ENCODE measurements around the gene SOX9.
A peak's percentile ranks its signal among the peaks of the same experiment; 100 is the strongest.
"Not testable (repeated sequence)": the region's sequence is repeated elsewhere in the genome, so short reads cannot be mapped to it uniquely, and the experiment has no call there.

Gene SOX9

GRCh38 chr17:72111926-72112325 is 8.9 kb upstream of the SOX9 start:
- DNase-seq, result not testable (repeated sequence)

GRCh38 chr17:72113751-72114150 is 7.1 kb upstream of the SOX9 start:
- DNase-seq, result no peak

- DNase-seq, result no peak
These were observed 4.9 kb upstream of the SOX9 start for GRCh38 chr17:72115781-72116525.

DNA sequence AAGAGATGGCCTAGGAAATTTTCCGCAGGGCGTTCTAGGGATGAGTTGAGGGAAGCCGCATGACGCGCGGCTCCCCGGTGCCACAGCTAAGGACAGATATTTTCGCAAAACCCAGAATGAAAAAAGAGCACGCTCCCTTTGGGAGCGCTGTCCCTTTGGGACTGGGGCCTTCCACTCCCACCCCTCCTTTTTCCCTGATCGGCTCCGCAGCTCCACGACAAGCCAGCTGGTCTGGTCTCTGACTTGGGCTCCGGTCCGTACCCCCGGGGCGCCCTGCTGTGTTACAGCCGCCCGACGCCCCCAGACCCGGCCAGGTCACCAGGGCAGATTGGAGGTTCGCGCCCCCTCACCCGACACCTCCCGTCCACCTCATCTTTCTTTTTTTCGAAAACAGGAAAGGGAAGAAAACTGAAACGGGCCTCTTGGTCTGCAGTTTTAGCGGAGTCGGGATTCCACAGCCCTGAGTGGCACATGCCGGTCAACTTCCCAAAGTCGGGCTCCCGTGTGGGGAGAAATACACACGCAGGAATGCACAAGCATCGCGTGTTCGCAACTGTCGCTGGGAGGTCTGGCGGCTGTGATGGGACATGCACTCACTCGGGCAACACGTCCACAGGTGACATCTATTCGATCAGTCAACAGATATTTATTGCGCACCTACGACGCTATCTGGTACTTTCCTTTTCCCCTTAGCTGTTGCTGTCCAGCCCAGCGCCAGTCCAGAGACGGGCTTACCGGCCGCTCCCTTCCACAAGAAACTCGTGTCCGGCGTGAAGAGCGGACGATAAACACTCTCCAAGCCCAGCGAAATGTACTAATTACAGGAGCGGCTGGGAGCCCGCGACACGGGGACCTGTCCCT is 3.9 kb upstream of the SOX9 start:
- no peak for DNase-seq

DNA sequence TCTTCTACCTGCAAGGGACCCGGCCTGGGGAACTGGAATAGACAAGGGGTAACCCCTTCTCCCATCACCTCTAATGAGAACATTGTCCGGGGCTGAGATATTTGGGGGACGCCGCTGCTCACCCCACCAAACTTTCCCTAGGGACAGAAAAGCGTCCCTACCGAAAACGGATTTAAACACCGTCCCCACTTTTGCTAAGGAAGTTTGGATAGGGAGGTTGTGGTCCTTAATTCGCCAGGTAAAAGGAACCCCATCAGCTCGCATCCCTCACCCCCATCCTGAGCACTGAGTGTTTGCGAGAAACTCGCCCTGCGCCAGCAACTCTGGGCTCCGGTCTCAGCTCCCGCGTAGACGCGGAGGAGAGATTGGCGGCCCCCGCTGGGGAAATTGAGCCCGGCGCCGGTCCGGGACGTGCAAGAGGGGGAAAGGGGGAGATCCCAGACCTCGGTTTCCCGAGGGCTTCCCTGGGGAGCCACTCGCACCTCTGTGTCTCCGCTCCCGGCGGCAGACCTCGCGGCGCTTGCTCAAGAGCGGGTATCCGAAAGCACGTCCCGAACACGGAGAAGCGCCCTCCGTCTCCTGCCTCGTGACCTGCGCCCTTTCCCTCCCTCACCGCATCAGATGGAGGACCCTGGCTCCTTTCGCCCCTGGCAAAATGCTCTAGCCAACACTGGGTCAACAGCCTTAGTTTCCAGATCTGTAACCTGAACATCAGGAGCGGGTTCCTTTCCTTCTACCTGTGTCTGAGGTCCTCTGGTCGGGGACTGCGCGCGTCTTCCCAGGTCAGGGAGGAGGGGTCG is 3.1 kb upstream of the SOX9 start:
- DNase-seq, result no peak

GRCh38 chr17:72118335-72119076 is 2.3 kb upstream of the SOX9 start:
- DNase-seq, result peak; percentile 35

GRCh38 chr17:72119077-72119872 is 1.5 kb upstream of the SOX9 start:
- no peak for DNase-seq

- DNase-seq, result no peak
These were observed 763 bp upstream of the SOX9 start for GRCh38 chr17:72119873-72120641.

DNA sequence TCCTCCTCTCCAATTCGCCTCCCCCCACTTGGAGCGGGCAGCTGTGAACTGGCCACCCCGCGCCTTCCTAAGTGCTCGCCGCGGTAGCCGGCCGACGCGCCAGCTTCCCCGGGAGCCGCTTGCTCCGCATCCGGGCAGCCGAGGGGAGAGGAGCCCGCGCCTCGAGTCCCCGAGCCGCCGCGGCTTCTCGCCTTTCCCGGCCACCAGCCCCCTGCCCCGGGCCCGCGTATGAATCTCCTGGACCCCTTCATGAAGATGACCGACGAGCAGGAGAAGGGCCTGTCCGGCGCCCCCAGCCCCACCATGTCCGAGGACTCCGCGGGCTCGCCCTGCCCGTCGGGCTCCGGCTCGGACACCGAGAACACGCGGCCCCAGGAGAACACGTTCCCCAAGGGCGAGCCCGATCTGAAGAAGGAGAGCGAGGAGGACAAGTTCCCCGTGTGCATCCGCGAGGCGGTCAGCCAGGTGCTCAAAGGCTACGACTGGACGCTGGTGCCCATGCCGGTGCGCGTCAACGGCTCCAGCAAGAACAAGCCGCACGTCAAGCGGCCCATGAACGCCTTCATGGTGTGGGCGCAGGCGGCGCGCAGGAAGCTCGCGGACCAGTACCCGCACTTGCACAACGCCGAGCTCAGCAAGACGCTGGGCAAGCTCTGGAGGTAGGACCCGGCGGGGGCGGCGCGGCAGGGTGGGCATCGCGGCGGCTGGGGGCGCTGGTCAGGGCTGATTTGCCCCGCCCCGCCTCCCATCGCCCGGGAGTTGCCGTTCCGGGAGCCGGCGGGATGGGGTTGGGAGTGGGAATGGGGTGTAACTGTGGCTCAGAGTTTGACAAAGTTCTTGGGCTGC is 567 bp downstream of the SOX9 start:
- no peak for DNase-seq

DNA sequence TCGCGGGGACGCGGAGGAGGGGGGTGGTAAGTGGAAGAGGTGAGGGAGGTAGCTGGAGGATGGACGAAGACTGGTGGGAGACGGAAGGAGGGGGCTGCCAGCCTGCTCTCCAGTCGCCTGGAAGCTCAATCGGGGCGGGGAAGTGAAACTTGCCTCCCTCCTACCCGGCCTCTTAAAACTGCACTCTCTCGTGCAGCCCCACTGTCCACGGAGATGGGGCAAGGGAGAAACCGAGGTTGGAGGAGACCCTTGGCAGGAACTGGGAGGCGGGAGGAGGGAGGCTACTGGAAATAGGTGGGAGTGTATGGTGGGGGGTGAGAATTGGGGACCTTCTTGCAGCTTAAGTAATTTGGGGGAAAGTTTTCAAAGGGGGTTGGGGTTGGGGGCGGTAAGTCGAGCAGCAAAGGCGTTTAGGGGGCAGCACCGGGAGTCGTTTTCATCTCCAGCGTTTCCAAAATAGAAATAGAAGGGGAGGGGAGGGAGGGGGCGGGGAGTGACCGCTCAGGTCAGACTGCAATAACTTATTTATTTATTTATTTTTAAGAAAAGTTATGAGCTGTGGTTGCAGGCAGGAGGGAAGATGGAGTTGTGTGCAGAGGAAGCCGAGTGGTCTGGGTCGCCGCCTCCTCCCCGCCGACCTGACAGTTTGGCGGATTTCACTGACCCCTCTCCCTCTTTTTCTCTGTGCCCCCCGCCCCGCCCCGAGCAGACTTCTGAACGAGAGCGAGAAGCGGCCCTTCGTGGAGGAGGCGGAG is 1.4 kb downstream of the SOX9 start:
- DNase-seq, result no peak

DNA sequence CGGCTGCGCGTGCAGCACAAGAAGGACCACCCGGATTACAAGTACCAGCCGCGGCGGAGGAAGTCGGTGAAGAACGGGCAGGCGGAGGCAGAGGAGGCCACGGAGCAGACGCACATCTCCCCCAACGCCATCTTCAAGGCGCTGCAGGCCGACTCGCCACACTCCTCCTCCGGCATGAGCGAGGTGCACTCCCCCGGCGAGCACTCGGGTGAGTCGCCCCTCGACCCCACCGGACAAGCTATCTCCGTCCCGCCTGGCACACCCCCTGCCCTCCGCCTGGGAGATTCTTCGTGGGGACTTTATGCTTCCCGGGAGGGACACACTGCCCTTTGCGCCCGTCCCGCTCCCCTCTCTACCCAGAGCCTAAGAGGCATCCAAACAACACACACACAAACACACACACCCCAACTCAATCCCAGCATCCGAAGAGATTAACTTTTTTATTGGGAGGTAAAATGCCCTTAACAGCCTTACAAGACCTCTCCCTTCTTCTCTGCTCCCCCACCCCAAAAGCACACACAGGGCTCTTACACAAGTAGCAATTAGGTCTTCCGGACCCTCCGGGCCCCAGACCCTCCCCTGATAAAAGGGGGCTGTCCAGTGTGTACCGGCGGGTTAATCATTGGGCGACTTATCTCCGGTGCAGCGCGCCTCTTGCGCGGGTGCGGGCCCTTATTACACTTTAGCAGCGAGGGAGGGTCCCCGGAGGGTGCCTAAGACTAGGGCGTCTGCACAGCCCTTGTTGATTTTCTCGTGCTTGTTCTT is 2.1 kb downstream of the SOX9 start:
- no peak for DNase-seq

DNA sequence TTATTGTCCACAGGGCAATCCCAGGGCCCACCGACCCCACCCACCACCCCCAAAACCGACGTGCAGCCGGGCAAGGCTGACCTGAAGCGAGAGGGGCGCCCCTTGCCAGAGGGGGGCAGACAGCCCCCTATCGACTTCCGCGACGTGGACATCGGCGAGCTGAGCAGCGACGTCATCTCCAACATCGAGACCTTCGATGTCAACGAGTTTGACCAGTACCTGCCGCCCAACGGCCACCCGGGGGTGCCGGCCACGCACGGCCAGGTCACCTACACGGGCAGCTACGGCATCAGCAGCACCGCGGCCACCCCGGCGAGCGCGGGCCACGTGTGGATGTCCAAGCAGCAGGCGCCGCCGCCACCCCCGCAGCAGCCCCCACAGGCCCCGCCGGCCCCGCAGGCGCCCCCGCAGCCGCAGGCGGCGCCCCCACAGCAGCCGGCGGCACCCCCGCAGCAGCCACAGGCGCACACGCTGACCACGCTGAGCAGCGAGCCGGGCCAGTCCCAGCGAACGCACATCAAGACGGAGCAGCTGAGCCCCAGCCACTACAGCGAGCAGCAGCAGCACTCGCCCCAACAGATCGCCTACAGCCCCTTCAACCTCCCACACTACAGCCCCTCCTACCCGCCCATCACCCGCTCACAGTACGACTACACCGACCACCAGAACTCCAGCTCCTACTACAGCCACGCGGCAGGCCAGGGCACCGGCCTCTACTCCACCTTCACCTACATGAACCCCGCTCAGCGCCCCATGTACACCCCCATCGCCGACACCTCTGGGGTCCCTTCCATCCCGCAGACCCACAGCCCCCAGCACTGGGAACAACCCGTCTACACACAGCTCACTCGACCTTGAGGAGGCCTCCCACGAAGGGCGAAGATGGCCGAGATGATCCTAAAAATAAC is 3.0 kb downstream of the SOX9 start:
- no peak for DNase-seq

- no peak for DNase-seq
These were observed 3.6 kb downstream of the SOX9 start for GRCh38 chr17:72124438-72124775.

- no peak for DNase-seq
These were observed 4.4 kb downstream of the SOX9 start for GRCh38 chr17:72125226-72125651.

- no peak for DNase-seq
These were observed 4.9 kb downstream of the SOX9 start for GRCh38 chr17:72125742-72126141.

GRCh38 chr17:72126575-72127486 is 6.0 kb downstream of the SOX9 start:
- no peak for DNase-seq

Measured in NCI-H2081 treated with DMSO at 0.1 percent for 48 hours (cell line).